Vagina (tissue), 2 donors: ENCODE results near the gene EXOC6B.

Experiments
- CTCF ChIP-seq, 3 experiments: fragments of 450-650 bp in 2 of 3; fragments of 200-600 bp in 1 of 3; sonication (generic) in 1 of 3; IDR thresholded peaks; one replicate each; pipeline ENCODE4 v1.5.1; 2017 to 2019; ENCODE audit warnings: antibody characterized with exemption in 3 of 3, mild to moderate bottlenecking in 2 of 3, moderate library complexity in 2 of 3
- POLR2A ChIP-seq, 2 donors: fragments of 450-650 bp; IDR thresholded peaks; one replicate each; pipeline ENCODE4 v1.6.1; 2017; ENCODE audit warnings: antibody characterized with exemption in 2 of 2, mild to moderate bottlenecking in 2 of 2, moderate library complexity in 2 of 2
- POLR2AphosphoS5 ChIP-seq, 2 donors: sonication (generic); formaldehyde crosslinking; IDR thresholded peaks; one replicate each; pipeline ENCODE4 v1.9.0; 2017; ENCODE audit warnings: antibody characterized with exemption in 2 of 2, mild to moderate bottlenecking in 2 of 2, low read depth in 1 of 2; ENCODE audit not compliant: insufficient read depth in 1 of 2

- TF ChIP-seq POLR2AphosphoS5 (IDR thresholded peaks at IDR 0.05; ENCODE audit: insufficient read depth in 1 of 2, low read depth in 1 of 2) (no peak), CTCF (IDR thresholded peaks at IDR 0.05) (peak in 2 of 3 experiments; percentile 38 to 58), POLR2A (IDR thresholded peaks at IDR 0.05) (no peak)
These were observed 34.0 kb upstream of the EXOC6B start for GRCh38 chr2:72859831-72860262.
